SHP77 (cell line): ENCODE measurements around the gene MAB21L2.
"Not testable (repeated sequence)": the region's sequence is repeated elsewhere in the genome, so short reads cannot be mapped to it uniquely, and the experiment has no call there.

ENCODE experiments used
- DNase-seq, 2 experiments: peaks; one replicate each; lab custom pipeline; 2025; lab: John Stamatoyannopoulos, UW

The MAB21L2 gene

GRCh38 chr4:150582146-150582872 is at the start of gene MAB21L2:
MAB21L2 (plus strand) TSS chr4:150582151; CDS start chr4:150583030, 879 bp downstream.
- no peak for DNase-seq

DNA sequence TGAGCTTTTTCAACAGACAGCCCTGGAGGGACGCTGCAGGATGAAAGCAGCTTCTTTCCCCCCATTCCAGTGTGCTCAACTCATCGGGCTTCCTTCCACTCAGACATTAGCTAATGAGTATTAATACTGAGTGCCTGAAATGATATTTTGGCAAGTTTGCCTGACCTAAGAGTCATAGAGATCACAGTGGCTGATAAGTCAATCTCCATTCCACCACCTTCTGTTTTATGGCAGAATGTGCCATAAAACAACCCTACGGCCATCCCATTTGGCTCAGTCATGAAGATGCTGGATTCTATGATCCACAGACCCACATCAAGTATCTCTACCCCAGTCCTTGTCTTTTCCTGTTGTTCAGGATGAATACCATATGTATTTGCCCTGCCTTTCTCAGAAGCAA is 48.3 kb upstream of the MAB21L2 start:
- DNase-seq = no peak

- no peak for DNase-seq
Observed at GRCh38 chr4:150534818-150535217, 47.1 kb upstream of the MAB21L2 start.

- not testable (repeated sequence) for DNase-seq
Observed at GRCh38 chr4:150537911-150538310, 44.0 kb upstream of the MAB21L2 start.

DNA sequence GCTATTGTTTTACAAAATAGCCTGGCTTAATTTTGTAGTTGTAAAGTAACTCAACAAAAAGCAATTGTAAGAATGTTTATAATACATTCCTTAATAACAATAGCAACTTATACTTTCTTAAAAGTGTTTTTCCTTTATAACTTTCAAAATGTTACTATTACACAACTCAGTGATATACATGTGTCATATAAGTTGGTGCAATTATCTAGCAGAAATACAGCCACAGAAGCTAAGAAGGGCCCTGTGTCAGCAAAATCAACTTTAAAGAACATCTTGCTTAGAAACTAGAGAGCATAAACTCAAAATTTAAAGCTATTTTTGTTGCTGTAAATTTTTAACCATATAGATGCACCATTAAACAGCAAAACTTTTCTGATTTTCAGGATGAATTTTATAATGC is 41.4 kb upstream of the MAB21L2 start:
- no peak for DNase-seq

DNA sequence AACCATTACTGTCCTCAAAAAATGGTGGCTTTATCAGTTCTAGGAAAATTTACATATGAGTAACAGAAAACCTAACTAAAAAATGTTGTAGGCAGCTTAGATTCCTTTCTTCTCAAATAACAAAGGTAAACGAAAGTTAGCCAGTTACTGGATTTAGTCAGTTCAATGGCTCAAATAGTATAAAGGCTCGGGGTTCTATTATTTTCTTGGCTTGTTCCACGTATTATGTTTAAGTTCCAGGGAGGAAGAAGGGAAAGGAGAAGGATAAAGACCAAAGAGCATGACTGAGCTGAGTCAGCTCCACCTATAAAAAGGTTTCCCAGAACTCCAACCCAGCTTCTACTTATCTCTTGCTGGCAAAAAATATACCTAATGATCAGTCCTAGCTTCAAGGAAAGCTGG is 41.0 kb upstream of the MAB21L2 start:
- DNase-seq = no peak

GRCh38 chr4:150541681-150542080 is 40.3 kb upstream of the MAB21L2 start:
- no peak for DNase-seq

DNA sequence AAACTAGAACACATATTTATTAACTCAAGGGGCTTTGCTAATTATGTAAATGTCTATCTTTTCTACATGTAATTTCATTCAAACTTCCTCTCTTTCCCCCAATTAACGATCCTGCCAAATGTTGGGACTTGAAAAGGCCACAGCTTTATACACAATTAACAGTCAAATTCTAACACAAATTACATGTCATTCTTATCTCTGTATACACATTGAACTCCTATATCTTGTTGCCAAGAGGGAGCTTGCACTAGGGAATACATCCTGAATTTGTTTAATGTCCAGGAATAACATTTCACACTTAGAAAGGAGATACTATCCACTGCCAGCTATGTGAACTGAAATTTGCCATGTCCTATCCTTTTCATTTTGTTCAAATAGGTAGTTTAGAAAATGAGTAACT is 38.9 kb upstream of the MAB21L2 start:
- no peak for DNase-seq

DNA sequence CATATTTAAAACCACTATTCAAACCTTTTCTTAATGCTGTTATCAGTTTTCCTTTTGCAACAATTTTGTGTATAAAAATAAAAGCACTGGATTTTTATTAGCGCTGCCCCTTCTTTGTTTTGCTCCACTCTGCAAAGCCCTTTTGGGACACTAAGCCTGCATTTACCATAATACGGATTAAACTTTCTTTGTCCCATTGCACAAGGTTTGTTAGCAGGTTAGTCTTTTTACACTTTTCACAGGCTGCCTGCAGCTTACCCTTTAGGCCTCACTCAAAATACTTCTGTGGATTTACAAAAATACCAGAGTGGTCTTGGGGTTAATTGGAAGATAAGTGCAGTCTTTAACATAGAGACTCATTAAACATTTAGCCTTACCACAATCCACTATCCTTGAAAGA is 35.7 kb upstream of the MAB21L2 start:
- no peak for DNase-seq

DNA sequence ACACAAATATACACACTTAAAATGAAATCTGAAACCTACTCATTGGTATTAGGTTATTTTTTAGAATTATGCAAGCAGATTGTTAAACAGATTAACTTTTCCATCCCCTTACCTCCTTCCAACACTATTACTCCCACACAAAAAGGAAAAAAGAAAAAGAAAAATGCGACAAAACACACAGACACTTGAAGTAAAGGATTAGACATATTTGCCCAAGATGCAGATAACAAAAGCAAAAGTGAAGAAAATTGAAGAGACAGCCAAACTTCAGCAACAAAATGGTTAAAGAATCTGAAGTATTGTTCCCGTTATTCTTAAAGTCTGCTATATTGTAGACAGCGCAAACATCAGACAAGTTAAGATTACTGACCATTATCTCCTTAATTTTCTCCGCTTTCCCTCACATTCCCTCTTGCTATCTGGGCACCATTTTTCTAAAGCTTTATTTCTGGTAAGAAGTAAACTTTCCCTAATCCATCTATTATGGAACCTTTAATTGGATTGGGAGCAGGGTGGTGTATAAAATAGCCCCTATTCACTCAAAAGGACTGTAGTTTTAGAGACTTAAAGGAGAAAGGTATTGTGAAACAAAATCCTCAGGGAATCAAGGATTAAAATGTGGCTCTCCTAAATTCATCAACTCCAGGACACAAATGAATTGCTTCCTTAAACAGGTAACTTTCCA is 34.7 kb upstream of the MAB21L2 start:
- DNase-seq = no peak

DNA sequence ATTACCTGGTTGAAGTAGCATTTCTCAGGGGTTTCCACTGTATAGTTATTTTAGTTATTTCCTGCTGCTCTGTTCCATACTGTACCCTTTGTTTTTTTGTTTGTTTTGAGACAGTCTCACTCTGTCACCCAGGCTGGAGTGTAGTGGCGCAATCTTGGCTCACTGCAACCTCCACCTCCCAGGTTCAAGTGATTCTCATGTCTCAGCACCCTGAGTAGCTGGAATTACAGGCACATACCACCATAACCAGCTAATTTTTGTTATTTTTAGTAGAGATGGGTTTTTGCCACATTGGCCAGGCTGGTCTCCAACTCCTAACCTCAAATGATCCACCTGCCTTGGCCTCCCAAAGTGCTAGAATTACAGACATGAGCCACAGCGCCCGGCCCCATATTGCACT is 24.1 kb upstream of the MAB21L2 start:
- DNase-seq = not testable (repeated sequence)

DNA sequence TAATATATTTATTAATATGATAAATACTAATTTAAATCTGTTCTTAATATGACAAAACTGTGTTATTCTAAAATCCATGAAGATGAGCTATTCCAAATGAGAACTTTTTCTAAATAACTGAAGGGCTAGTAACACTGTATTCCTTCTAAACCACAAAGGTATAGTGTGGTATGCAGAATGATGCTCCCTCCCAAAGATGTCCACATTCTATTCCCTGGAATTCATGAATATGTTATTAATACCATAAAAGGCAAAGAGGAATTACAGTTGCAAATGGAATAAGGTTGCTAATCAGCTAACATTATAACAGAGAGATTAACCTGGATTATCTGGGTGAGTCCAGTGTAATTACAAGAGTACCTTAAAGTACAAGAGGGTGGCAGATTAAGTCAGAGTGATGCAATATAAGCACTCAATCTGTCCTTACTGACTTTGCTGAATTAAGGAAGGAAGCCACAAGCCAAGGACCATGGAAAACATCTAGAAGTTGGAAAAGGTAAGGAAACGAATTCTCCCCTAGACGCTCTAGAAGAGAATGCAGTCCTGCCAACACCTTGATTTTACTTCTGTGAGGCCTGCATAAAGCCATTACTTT is 20.7 kb upstream of the MAB21L2 start:
- DNase-seq = no peak

DNA sequence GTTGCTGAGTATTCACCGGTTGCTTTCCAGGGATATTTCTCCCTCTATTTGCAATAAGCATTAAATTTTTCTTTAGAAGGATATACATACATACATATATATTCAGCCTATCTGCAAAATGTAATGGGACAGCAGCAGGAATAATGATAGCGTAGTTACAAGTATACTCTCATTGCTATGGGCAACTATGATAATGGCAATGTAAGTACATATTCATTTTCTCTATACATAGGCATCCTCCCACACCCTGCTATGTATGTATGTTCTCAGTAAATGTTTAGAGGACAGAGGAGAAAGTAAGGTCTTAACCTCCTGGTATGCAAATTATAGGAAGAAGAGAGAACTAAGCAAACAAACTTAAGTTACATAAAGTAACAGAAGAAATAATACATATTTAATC is 19.7 kb upstream of the MAB21L2 start:
- DNase-seq = no peak

- DNase-seq = no peak
Observed at GRCh38 chr4:150562751-150563150, 19.2 kb upstream of the MAB21L2 start.

DNA sequence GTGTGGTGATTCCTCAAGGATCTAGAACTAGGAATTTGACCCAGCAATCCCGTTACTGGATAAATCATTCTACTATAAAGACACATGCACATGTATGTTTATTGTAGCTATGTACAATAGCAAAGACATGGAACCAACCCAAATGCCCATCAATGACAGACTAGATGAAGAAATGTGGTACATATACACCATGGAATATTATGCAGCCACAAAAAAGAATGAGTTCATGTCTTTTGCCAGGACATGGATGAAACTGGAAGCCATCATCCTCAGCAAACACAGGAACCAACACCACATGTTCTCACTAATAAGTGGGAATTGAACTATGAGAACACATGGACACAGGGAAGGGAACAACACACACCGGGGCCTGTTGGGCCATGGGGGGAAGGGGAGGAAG is 17.0 kb upstream of the MAB21L2 start:
- DNase-seq = not testable (repeated sequence)

DNA sequence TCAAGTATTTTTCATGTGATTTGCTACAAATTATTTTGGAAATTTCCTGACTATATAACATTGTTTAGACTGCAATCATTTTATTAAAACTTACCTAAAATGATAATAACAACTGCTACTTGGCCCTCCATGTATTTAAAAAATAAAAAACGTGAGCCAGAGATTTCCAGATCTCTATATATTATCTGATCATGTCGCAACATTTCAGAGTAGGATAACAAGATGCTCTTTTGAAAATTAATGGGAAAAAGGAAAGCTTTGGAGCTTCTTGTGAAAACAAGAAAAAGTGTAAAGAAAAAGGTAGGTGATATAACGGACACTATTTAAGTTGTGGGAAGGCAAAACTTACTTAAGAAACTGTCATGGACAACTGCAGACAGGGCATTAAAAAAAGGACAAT is 14.9 kb upstream of the MAB21L2 start:
- no peak for DNase-seq

DNA sequence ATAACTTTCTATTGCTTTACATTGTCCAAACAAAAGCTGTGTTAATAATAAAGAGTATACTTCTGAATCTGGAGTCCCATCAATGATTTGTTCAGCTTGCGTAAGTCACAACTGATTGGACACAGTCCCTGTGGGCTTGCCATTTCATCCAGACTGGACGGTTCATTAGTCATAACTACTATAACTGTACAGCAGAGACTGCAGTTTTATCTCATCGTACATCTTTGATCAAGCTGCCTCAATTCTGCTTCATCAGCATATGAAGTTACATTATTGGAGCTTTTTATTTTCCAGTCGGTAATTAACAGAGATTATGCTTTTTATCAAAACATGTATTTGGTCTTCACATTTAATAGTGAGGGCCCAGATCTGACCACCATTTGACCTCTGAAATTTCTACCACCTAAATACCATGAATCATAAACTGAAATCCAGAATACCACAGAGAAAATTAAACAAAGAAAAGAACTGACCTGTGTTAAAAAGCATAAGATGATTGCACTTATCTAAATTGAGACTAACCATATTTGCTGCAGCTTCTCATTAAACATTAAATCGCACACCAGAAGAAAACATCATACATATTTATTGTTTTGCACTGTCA is 12.5 kb upstream of the MAB21L2 start:
- peak; percentile 1 to 34 for DNase-seq

DNA sequence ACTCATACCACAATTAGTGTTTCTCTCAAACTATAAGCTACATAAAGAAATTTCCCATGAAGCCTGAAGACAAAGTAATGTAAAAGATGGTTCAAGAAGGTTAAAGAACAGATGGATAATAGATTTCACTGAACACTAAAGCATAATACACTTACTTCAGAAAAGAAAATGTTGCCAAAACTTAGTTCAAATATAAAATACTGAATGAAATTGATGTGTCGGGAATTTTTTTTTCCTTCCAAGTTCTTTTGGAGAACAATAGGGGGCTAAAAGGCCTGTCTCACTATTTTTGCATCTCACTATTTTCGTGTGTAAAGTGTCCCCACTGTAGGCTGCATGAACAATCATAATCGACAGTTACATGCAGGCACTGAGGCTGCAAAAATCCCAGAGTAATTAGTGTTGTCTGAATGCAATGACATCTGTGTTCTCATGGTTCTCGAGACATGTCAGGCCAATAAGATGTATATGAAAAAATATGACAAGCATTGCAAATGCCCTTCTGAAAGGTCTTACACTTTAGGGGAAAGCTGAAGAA is 11.9 kb upstream of the MAB21L2 start:
- no peak for DNase-seq

GRCh38 chr4:150570862-150571261 is 11.1 kb upstream of the MAB21L2 start:
- DNase-seq = peak in 1 of 2 experiments; percentile 1

DNA sequence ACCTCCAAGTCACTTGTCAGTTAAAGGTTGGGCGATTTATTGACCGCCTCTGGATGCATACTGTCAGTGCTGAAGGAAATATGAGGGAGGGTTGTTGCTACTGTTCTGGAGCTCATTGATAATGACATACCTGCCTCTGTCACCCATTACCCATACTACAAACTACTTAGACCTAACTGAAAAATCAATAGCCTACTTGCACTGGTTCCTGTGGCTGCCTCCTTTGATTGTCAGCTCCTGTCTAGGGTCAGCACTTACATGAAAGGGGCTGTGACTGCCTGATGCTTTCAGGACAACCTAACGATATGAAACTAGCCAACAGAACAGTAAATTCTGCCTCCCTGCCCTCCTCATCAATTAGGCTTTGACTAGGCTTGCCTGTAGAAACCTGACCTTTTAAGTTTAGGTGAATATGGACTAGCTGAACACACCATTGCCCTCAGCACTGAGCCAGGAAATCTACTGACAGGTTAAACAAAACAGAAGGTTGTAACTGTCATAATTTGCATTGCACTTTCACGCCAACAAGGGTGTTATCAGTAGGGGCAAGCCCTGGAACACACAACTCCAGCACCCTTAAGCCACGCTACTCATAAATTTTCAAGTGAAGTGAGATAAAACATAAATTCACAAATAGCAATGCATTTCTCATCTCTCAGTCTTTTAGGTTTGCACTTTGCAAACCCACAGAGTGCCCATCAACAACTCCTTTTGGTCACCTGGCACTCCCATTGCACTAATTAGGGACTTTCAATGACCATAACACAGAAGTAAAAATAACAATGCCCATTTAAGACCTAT is 9.0 kb upstream of the MAB21L2 start:
- DNase-seq = no peak

GRCh38 chr4:150573534-150573933 is 8.4 kb upstream of the MAB21L2 start:
- DNase-seq = no peak

- no peak for DNase-seq
Observed at GRCh38 chr4:150574678-150575077, 7.3 kb upstream of the MAB21L2 start.
